HepG2 (cell line): ENCODE measurements around the gene DHX57. TPM values are rescaled to one million over a fixed set of nuclear protein-coding genes. Genes with fewer than 3 reads are reported as not detected.

ENCODE experiments used
- ATAC-seq: fragments of 200-7000 bp; cut with Tn5 transposase; 3 replicates; pipeline ENCODE4 v1.9.1; 2020; ENCODE audit warnings: mild to moderate bottlenecking, moderate library complexity
- BruUV-seq: library from RNA; stranded (reverse); fragments of 400-500 nt; replicated peaks from 2 replicates; lab custom pipeline; 2021; lab: Mats Ljungman, UMichigan
- CTCF ChIA-PET: fragments of 300-600 bp; formaldehyde crosslinking; extraction: SDS; loops from one replicate; lab custom pipeline; 2021; ENCODE audit warnings: low total read pairs, inconsistent platforms, low intra/inter-chr PET ratio; lab: Yijun Ruan, JAX
- POLR2A ChIA-PET: fragments of 350-600 bp; sonication (Branson Sonifier 250); formaldehyde crosslinking; loops from one replicate; lab custom pipeline; 2020; ENCODE audit warnings: antibody characterized with exemption, inconsistent platforms; lab: Yijun Ruan, JAX
- DNase-seq: peaks from one replicate; pipeline ENCODE4 v3.0.0-alpha.2; 2015; ENCODE audit warnings: low spot score
- FAIRE-seq: peaks from 3 replicates; lab custom pipeline; 2011; peaks lifted over from hg19 to GRCh38; lab: Jason Lieb, UNC
- H2AFZ ChIP-seq: one replicate; pipeline ENCODE4 v1.6.1; 2011; ENCODE audit warnings: low read length, inconsistent platforms
- H3K27ac ChIP-seq: fragments of 300-600 bp; 3 replicates; pipeline ENCODE4 v1.8.0; 2011; ENCODE audit warnings: mixed run types, mild to moderate bottlenecking, mixed read lengths, low read length, inconsistent platforms; ENCODE audit not compliant: insufficient read depth; ENCODE audit errors: extremely low read length
- H3K27me3 ChIP-seq, 2 experiments: fragments of 200-600 bp in 1 of 2; 2 replicates in 1 of 2; 3 replicates in 1 of 2; pipeline versions ENCODE4 v1.6.0 to v1.8.0; 2011; ENCODE audit warnings: low read length in 2 of 2, mild to moderate bottlenecking in 2 of 2, moderate library complexity in 2 of 2, inconsistent platforms in 1 of 2; ENCODE audit not compliant: insufficient read depth in 2 of 2, control insufficient read depth in 1 of 2
- H3K36me3 ChIP-seq, 2 experiments: fragments of 200-600 bp in 1 of 2; replicated peaks in 1 of 2; 2 replicates in 1 of 2; 3 replicates in 1 of 2; pipeline versions ENCODE4 v1.5.1 to v1.8.0; 2011; ENCODE audit warnings: low read length in 2 of 2, inconsistent platforms in 1 of 2; ENCODE audit not compliant: insufficient read depth in 2 of 2, control insufficient read depth in 1 of 2
- H3K4me1 ChIP-seq: 2 replicates; pipeline ENCODE4 v1.5.1; 2012; ENCODE audit warnings: low read length, inconsistent platforms; ENCODE audit not compliant: insufficient read depth
- H3K4me2 ChIP-seq: 2 replicates; pipeline ENCODE4 v1.6.0; 2011; ENCODE audit warnings: low read depth, low read length, inconsistent platforms
- H3K4me3 ChIP-seq, 3 experiments: fragments of 200-600 bp in 1 of 3; sonication (generic), shearing (Covaris generic) in 1 of 3; replicated peaks in 1 of 3; 2 replicates each; pipeline ENCODE4 v1.5.1; 2011 to 2016; ENCODE audit warnings: low read length in 3 of 3, inconsistent platforms in 2 of 3, low read depth in 2 of 3, mild to moderate bottlenecking in 2 of 3, control low read depth in 1 of 3, mixed read lengths in 1 of 3; ENCODE audit not compliant: insufficient read depth in 1 of 3
- H3K79me2 ChIP-seq: one replicate; pipeline ENCODE4 v1.6.1; 2011; ENCODE audit warnings: low read length, inconsistent platforms; ENCODE audit not compliant: insufficient read depth
- H3K9ac ChIP-seq: 2 replicates; pipeline ENCODE4 v1.6.0; 2011; ENCODE audit warnings: mild to moderate bottlenecking, low read depth, low read length, inconsistent platforms; ENCODE audit not compliant: insufficient read depth
- H3K9me3 ChIP-seq: 2 replicates; pipeline ENCODE4 v1.5.1; 2012; ENCODE audit warnings: mild to moderate bottlenecking, low read length
- H4K20me1 ChIP-seq: 2 replicates; pipeline ENCODE4 v1.6.0; 2011; ENCODE audit warnings: inconsistent platforms, mild to moderate bottlenecking, low read length, moderate library complexity; ENCODE audit not compliant: insufficient read depth
- FOXK2 ChIP-seq: fragments of 450-650 bp; IDR thresholded peaks from 2 replicates; pipeline ENCODE4 v1.6.1; 2016
- MAFF ChIP-seq: IDR thresholded peaks from 2 replicates; pipeline ENCODE4 v1.6.1; 2011; ENCODE audit warnings: low read depth, low read length, improper control_type of control experiment
- MAFK ChIP-seq, 2 experiments: IDR thresholded peaks in 1 of 2; conservative IDR thresholded peaks in 1 of 2; 2 replicates each; pipeline ENCODE4 v1.6.1; 2011; ENCODE audit warnings: improper control_type of control experiment in 2 of 2, low read length in 2 of 2
- NFIB ChIP-seq: sonication (generic); formaldehyde crosslinking; IDR thresholded peaks from 2 replicates; pipeline ENCODE4 v1.9.0; 2021; ENCODE audit warnings: missing genetic modification reagents, mild to moderate bottlenecking, borderline replicate concordance
- RARG ChIP-seq: sonication (generic); formaldehyde crosslinking; IDR thresholded peaks from 2 replicates; pipeline ENCODE4 v1.4.0; 2020; ENCODE audit warnings: low read depth, mild to moderate bottlenecking, missing genetic modification reagents
- ZFP90 ChIP-seq: sonication (generic); formaldehyde crosslinking; IDR thresholded peaks from 2 replicates; pipeline ENCODE4 v1.8.0; 2022; ENCODE audit warnings: missing genetic modification reagents, mild to moderate bottlenecking, inconsistent platforms, borderline replicate concordance
- ZNF3 ChIP-seq: IDR thresholded peaks from 2 replicates; pipeline ENCODE4 v1.7.0; 2017; ENCODE audit warnings: inconsistent platforms
- ZNF512B ChIP-seq: sonication (generic); formaldehyde crosslinking; IDR thresholded peaks from 2 replicates; pipeline ENCODE4 v1.5.1; 2020; ENCODE audit warnings: missing genetic modification reagents, mild to moderate bottlenecking, borderline replicate concordance
- WGBS: methylation state at CpG from one replicate; pipeline ENCODE4 v1.1.6; 2017; ENCODE audit warnings: low lambda C conversion rate; 5-methylcytosine and 5-hydroxymethylcytosine counted together
- in situ Hi-C: cut with HindIII; loops from 2 replicates; pipeline ENCODE4 v1.10.0; 2017; ENCODE audit warnings: low pct_unique_long_range_greater_than_20kb; ENCODE audit not compliant: extremely low pct_ligation_motif_present
- intact Hi-C: fragments of 100-400 bp; cut with micrococcal nuclease; formaldehyde crosslinking; loops from one replicate; pipeline ENCODE4 v1.10.0; 2022; ENCODE audit not compliant: unreplicated experiment
- polyA plus RNA-seq, 8 experiments: library from polyadenylated mRNA; depleted of rRNA in 3 of 8; stranded (reverse) in 7 of 8; unstranded in 1 of 8; fragments of >200 nt; fragmentation: Illumina TruSeq in 4 of 8; extraction: Trizol in 4 of 8; gene quantifications; 2 replicates each; pipeline versions ENCODE4 v1.2.1 to v1.2.3, GENCODE V29; 2011 to 2016; ENCODE audit warnings: low read depth in 4 of 8, missing spikeins in 1 of 8, mixed read lengths in 1 of 8; ENCODE audit not compliant: insufficient read depth in 1 of 8
- total RNA-seq, 5 experiments: library from RNA; depleted of rRNA; stranded (reverse); fragments of >200 nt; fragmentation: Illumina TruSeq; extraction: Trizol; gene quantifications; 2 replicates each; pipeline ENCODE4 v1.2.3, GENCODE V29; 2016; ENCODE audit warnings: low read depth in 1 of 5

Gene DHX57
- total and polyA plus RNA-seq, 2 of the 13 experiments (the other 11 are each of a cell fraction or from before 2014, with no cell fraction given), result 9.2 to 24.2 TPM

- no peak overlapping the region for H2AFZ ChIP-seq
- no peaks in the 10 kb centered on the region for H3K9me3 ChIP-seq
- intact Hi-C loops, result no loop called here
- TF ChIP-seq NFIB (CRISPR knock-in tag), result no peak
- peak; percentile 81 to 94 for TF ChIP-seq MAFK (conservative IDR thresholded peaks at IDR 0.05 in 1 of 2, IDR thresholded peaks at IDR 0.05 in 1 of 2; ENCODE audit: low read length in 2 of 2)
- peak; percentile 88 for TF ChIP-seq MAFF
- 96% methylated on average over 2 of the region's 2 CpGs for WGBS
- DNase-seq (no peak), FAIRE-seq (no peak), ATAC-seq (no peak)
- H3K4me1 ChIP-seq, result no peaks in the 10 kb centered on the region
- no TSS peak for BruUV-seq
- no peaks in the 10 kb centered on the region for H3K79me2 ChIP-seq
- no peak overlapping the region for H3K4me2 ChIP-seq
- no peaks in the 10 kb centered on the region for H3K27me3 ChIP-seq
- peaks cover 12 to 40% of the 10 kb centered on the region in 2 experiments; a peak in 4 of 5 replicates for H3K36me3 ChIP-seq
- in situ Hi-C loops, result no loop called here
- no peak overlapping the region for H3K27ac ChIP-seq
- POLR2A ChIA-PET, result no interaction called here
- CTCF ChIA-PET, result no interaction called here
- H3K4me3 ChIP-seq, result no peak overlapping the region
- H3K9ac ChIP-seq, result no peak overlapping the region
- H4K20me1 ChIP-seq, result no peaks in the 10 kb centered on the region
These were observed 50.8 kb downstream of the DHX57 start for GRCh38 chr2:38824906-38825305.

- no peak overlapping the region for H3K9ac ChIP-seq
These were observed 52.3 kb downstream of the DHX57 start for GRCh38 chr2:38823386-38823785.

More at GRCh38 chr2:38823386-38823785, 52.3 kb downstream of the DHX57 start:
- H3K27me3 ChIP-seq, result no peaks in the 10 kb centered on the region
- DNase-seq (no peak), FAIRE-seq (no peak), ATAC-seq (no peak)
- no TSS peak for BruUV-seq
- in situ Hi-C loops, result no loop called here
- H4K20me1 ChIP-seq, result no peaks in the 10 kb centered on the region
- H3K36me3 ChIP-seq, result peaks cover 15 to 53% of the 10 kb centered on the region in 2 experiments
- H3K4me2 ChIP-seq, result no peak overlapping the region
- TF ChIP-seq ZFP90 (CRISPR knock-in tag) (no peak), FOXK2 (no peak), ZNF512B (CRISPR knock-in tag) (no peak), RARG (CRISPR knock-in tag) (no peak), ZNF3 (CRISPR knock-in tag) (no peak)
- no peak overlapping the region for H2AFZ ChIP-seq
- H3K27ac ChIP-seq, result no peak overlapping the region
- ChIA-PET CTCF (no interaction called here), POLR2A (no interaction called here)
- intact Hi-C loops, result no loop called here
- H3K4me1 ChIP-seq, result no peaks in the 10 kb centered on the region
- no peaks in the 10 kb centered on the region for H3K9me3 ChIP-seq
- 97% methylated on average over 5 of the region's 5 CpGs for whole genome bisulfite sequencing
- no peaks in the 10 kb centered on the region for H3K79me2 ChIP-seq
- no peak overlapping the region for H3K4me3 ChIP-seq
